Fibroblast of skin of right biceps (primary cell): ENCODE data around the gene TP53BP2.
A peak's percentile ranks its signal among the peaks of the same experiment; 100 is the strongest.
"Not testable (repeated sequence)": the region's sequence is repeated elsewhere in the genome, so short reads cannot be mapped to it uniquely, and the experiment has no call there.

Source experiments
- DNase-seq: peaks from one replicate; pipeline ENCODE4 v3.0.0-alpha.2; 2013

The TP53BP2 gene

GRCh38 chr1:223827193-223827663 lies 18.5 kb downstream of the TP53BP2 start:
- no peak for DNase-seq

DNA sequence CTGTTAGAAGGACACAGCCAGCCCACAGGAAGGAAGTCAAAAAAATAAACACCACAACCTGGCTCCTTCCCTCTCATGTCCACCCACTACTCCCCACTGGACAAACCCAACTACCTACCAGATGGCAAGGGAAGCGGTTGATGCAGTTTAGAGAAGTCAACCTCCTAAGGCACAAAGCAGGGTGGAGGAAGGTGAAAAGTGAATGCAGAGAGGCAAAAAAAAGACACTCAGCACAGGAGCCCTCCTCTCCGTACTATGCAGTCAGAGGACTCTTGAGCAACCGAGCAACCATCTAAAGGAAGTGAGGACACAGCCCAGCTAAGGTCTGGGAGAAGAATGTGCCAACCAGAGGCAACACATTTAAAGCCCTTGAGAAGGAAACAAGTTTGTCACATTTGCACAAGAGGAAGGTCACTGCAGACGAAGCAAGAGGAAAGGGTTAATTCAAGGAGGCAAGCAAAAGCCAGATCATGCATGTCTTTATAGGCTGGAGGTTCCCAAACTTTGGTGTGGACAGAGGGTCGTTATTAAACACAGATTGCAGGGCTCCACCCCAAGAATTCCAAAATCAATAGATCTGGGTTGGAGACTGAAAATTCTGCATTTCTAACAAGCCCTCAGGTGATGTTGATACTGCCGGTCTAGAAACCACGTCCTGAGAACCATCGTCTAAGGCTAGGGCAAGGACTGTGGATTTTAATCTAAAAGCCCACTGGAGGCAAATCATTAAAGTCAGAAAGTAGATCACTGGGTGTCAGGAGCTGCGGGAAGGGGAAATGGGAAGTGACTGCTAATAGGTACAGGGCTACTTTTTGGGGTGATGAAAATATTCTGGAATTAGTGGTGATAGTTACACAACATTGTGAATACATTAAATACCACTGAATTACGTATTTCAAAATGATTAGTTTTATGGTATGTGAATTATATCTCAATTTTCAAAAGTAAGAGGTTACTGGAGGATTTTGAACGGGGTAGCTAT lies 19.7 kb downstream of the TP53BP2 start:
- no peak for DNase-seq

DNA sequence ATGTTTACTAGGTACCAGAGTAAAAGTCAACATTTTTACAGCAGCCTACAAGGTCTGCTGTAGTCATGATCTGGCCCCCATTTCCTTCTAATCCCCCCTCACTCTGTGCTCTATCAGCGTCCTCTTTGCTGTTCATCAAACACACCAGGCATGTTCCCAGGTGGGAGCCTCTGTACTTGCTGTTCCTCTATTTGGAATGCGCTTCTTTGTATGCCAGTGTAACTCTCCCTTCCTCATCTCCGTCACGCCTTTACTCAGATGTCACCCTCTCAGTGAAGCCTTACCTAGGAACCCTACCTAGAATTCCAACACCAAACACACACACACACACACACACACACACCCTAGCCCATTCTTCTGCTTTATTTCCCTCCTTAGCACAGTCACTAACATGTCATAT lies 21.0 kb downstream of the TP53BP2 start:
- DNase-seq = no peak

DNA sequence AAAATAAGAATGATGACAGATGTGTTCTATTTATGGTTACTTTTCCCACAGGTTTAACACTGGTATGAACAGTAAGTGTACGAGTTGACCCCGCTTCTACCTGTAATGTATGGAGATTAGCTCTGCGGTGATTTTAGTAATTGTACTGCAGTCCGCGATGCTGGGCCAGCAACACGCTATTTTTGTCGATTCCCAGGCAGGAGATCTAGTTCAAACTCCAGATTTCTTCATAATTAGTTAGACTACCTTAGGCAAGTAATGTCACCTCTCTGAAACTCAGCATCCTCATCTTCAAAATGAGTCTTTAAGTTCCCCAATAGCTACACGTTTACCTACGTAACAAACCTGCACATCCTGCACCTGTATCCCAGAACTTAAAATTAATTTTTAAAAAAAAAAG lies 21.5 kb downstream of the TP53BP2 start:
- DNase-seq = no peak

DNA sequence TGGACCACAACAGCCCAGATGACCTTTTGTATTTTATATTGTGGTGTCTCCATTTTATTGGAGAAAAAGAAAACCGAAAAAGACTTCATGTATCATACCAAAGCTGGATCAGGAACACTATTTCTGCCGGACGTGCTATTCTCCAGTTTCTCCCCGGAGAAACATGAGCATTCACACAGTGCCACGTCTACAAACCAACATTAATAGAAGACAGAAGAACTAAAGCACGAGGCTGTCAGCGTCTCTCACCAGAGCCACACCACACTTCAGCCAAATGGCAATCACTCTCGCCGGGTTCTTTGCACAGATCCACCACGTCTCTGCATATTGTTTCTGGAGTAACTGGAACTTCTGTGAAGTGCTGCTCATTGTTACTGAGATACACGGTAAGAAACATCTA lies 24.8 kb downstream of the TP53BP2 start:
- no peak for DNase-seq

GRCh38 chr1:223820515-223820858 lies 25.3 kb downstream of the TP53BP2 start:
- DNase-seq = no peak

GRCh38 chr1:223819730-223820514 lies 25.8 kb downstream of the TP53BP2 start:
- DNase-seq = peak; percentile 63

DNA sequence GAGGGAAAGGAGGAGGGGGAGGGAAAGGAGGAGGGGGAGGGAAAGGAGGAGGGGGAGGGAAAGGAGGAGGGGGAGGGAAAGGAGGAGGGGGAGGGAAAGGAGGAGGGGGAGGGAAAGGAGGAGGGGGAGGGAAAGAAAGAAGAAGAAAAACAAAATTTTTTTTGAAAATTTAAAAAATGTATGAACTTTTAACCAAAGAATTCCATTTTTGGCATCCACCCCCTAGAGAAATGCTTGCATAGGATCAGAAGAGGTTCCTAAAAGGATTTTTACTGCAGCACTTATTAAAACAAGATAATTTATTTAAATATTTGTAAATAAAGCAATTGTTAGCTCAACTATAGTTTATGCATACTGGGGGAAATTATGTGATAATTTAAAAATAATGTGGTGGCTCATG lies 28.5 kb downstream of the TP53BP2 start:
- DNase-seq = not testable (repeated sequence)

DNA sequence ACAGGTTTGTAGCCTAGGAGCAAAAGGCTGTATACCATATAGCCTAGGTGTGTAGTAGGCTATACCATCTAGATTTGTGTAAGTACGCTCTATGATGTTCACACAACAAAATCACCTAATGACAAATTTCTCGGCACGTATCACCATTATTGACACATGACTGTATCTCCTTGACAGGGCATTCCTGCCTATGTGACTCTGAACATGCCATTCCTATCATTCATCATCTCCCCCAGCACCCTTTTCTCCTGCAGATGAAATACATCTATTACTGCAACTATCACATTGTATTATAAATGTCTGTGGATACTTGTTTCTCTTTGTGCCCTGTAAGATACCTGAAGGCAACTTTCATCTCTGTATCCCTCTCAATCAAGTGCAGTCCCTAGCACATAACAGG lies 29.9 kb downstream of the TP53BP2 start:
- DNase-seq = peak; percentile 69

- DNase-seq = no peak
Measured at GRCh38 chr1:223815020-223815853, 30.5 kb downstream of the TP53BP2 start.

- DNase-seq = no peak
Measured at GRCh38 chr1:223813645-223814044, 32.1 kb downstream of the TP53BP2 start.

GRCh38 chr1:223811634-223812101 lies 34.1 kb downstream of the TP53BP2 start:
- DNase-seq = peak; percentile 38

GRCh38 chr1:223810586-223810985 lies 35.2 kb downstream of the TP53BP2 start:
- DNase-seq = peak; percentile 17

DNA sequence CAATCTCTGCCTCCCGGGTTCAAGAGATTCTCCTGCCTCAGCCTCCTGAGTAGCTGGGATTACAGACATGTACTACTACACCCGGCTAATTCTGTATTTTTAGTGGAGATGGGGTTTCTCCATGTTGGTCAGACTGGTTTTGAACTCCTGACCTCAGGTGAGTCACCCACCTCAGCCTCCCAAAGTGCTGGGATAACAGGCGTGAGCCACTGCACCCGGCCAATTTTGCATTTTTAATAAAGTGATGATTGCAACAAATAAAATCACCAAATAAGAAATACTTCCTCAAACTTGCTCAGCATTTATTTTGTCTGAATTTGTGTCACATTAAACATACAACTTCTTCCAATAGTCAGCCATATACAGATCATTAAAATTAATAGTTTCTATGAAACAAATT lies 35.8 kb downstream of the TP53BP2 start:
- not testable (repeated sequence) for DNase-seq

DNA sequence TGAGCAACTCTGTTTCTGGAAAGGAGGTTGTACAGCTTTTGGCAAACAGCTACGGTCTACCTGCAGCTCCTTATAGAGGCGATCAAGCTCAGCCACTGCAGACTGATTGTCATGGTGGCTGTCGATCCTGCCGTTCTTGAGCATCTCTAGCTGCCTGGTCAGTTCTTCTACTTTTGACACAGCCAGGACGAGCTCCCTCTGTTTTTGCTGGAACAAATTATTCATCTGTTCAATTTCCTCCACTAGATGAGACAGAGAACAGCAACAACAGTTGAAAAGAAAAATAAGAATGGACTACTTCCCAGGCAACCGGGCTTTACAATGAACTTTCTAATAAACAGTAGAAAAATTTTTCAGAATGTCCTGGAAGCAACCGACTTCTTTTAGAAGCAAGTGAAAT lies 42.5 kb downstream of the TP53BP2 start:
- DNase-seq = no peak

DNA sequence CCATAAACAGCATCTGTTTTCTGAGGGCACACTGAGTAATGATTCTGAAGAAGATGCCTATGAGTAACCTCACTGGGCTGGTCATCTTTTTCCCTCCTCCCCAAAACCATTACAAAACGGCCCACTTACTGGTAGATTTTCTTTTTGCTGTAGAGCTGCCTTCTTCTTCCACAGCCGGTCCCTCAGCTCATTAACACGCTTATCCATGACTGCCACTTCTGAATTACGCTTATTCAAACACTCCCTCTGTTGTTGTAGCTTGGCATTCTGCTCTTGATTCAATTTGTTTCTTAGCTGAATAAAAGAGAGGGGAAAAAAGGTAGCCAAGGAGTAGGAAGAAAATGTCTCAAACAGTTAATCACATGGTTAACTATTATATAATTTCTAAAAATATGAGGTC lies 43.1 kb downstream of the TP53BP2 start:
- no peak for DNase-seq

- no peak for DNase-seq
Measured at GRCh38 chr1:223802032-223802431, 43.7 kb downstream of the TP53BP2 start.

DNA sequence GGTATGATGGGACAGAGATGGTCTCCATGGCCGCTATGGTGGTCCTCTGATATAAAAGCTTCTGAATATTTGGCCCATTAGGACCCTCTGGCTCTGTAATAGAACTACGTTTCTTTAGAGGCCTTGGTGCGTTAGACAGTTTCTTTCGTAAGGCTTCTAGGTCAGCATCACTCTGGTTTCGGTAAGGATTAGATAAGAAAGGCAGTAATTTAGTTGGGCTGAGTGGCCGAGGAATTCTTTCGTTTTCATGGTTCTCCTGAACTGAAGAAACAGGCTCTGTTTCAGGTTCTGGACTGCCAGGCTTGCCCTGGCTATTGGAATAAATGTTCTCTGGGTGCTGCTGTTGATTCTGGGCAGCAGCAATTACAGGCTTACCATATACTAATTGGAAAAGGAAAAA lies 49.5 kb downstream of the TP53BP2 start:
- no peak for DNase-seq

- no peak for DNase-seq
Measured at GRCh38 chr1:223794136-223794880, 51.4 kb downstream of the TP53BP2 start.

- no peak for DNase-seq
Measured at GRCh38 chr1:223793716-223794115, 52.0 kb downstream of the TP53BP2 start.

DNA sequence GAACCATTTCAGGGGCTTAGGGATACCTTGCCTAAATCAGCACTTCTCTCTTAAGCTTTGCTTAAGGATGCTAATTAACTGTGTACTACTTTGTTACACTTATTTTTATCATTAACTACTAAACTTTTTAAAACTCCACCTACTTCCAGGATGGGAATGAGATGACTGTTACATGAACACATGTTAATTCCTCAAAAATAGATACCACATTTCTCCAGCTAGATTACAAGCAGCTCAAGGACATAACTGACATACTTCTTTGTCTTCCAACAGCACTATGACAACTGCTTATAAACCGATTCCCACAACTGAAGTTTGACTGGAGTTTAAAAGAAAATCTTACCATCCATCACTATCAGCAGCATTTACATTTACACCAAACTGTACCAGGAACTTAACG lies 53.7 kb downstream of the TP53BP2 start:
- DNase-seq = peak; percentile 11
